IMR-90 (cell line): Measurements from ENCODE around the gene CCN2. TPM values are rescaled to one million over a fixed set of nuclear protein-coding genes. Genes with fewer than 3 reads are reported as not detected.

Source experiments
- ATAC-seq: fragments of 200-7000 bp; cut with Tn5 transposase; 2 replicates; pipeline ENCODE4 v1.9.1; 2020; ENCODE audit warnings: low read depth, mild to moderate bottlenecking, moderate library complexity
- BruUV-seq: library from RNA; stranded (reverse); fragments of 400-500 nt; replicated peaks from 2 replicates; lab custom pipeline; 2021; lab: Mats Ljungman, UMichigan
- CTCF ChIA-PET: fragments of 300-600 bp; formaldehyde crosslinking; extraction: SDS; loops from one replicate; lab custom pipeline; 2021; ENCODE audit warnings: antibody characterized with exemption; lab: Yijun Ruan, JAX
- POLR2A ChIA-PET: fragments of 300-600 bp; sonication (Branson Sonifier 250); formaldehyde crosslinking; loops from one replicate; lab custom pipeline; 2022; ENCODE audit warnings: antibody characterized with exemption; ENCODE audit not compliant: unreplicated experiment; lab: Charles Lee
- DNase-seq: peaks from one replicate; pipeline ENCODE4 v3.0.0; 2013
- H2AFZ ChIP-seq: replicated peaks from 2 replicates; pipeline ENCODE3; 2013; ENCODE audit warnings: low read length, mild to moderate bottlenecking; ENCODE audit not compliant: poor library complexity
- H2AK5ac ChIP-seq: 2 replicates; pipeline ENCODE4 v1.6.1; 2013; ENCODE audit warnings: low read depth, low read length, inconsistent platforms
- H2AK9ac ChIP-seq: replicated peaks from 2 replicates; pipeline ENCODE3; 2013; ENCODE audit warnings: mild to moderate bottlenecking, low read depth, low read length, moderate library complexity; ENCODE audit not compliant: poor library complexity
- H2BK120ac ChIP-seq: 2 replicates; pipeline ENCODE4 v1.6.1; 2013; ENCODE audit warnings: low read depth, low read length, inconsistent platforms
- H2BK15ac ChIP-seq: 3 replicates; pipeline ENCODE4 v1.6.1; 2013; ENCODE audit warnings: low read depth, low read length, inconsistent platforms
- H2BK20ac ChIP-seq: 2 replicates; pipeline ENCODE4 v1.6.1; 2013; ENCODE audit warnings: low read depth, mild to moderate bottlenecking, inconsistent platforms, low read length, moderate library complexity
- H2BK5ac ChIP-seq: 2 replicates; pipeline ENCODE4 v1.6.1; 2013; ENCODE audit warnings: mild to moderate bottlenecking, low read depth, low read length, inconsistent platforms; ENCODE audit not compliant: poor library complexity, severe bottlenecking
- H3K14ac ChIP-seq: replicated peaks from 2 replicates; pipeline ENCODE4 v1.6.1; 2013; ENCODE audit warnings: low read depth, low read length, inconsistent platforms
- H3K18ac ChIP-seq: 2 replicates; pipeline ENCODE4 v1.6.1; 2013; ENCODE audit warnings: low read depth, low read length, control low read depth
- H3K23ac ChIP-seq: 2 replicates; pipeline ENCODE4 v1.6.1; 2013; ENCODE audit warnings: low read depth, low read length, inconsistent platforms
- H3K27ac ChIP-seq: 2 replicates; pipeline ENCODE4 v1.5.1; 2013; ENCODE audit warnings: mild to moderate bottlenecking, control low read depth, low read length; ENCODE audit not compliant: insufficient read depth
- H3K27me3 ChIP-seq: 2 replicates; pipeline ENCODE4 v1.6.1; 2013; ENCODE audit warnings: low read length; ENCODE audit not compliant: control insufficient read depth, insufficient read depth
- H3K36me3 ChIP-seq: 2 replicates; pipeline ENCODE4 v1.6.1; 2013; ENCODE audit warnings: low read length, mixed read lengths; ENCODE audit not compliant: control insufficient read depth, insufficient read depth
- H3K4ac ChIP-seq: 2 replicates; pipeline ENCODE4 v1.6.1; 2013; ENCODE audit warnings: low read depth, low read length, inconsistent platforms
- H3K4me1 ChIP-seq: 2 replicates; pipeline ENCODE4 v1.6.1; 2013; ENCODE audit warnings: low read length, mixed read lengths; ENCODE audit not compliant: control insufficient read depth, insufficient read depth
- H3K4me2 ChIP-seq: 2 replicates; pipeline ENCODE4 v1.6.1; 2013; ENCODE audit warnings: low read depth, mild to moderate bottlenecking, control low read depth, low read length, moderate library complexity
- H3K4me3 ChIP-seq: 2 replicates; pipeline ENCODE4 v1.5.1; 2013; ENCODE audit warnings: low read depth, mild to moderate bottlenecking, control low read depth, low read length, moderate library complexity; ENCODE audit not compliant: insufficient read depth
- H3K56ac ChIP-seq: 2 replicates; pipeline ENCODE4 v1.6.1; 2013; ENCODE audit warnings: low read length, inconsistent platforms; ENCODE audit not compliant: insufficient read depth; ENCODE audit errors: extremely low read depth
- H3K79me1 ChIP-seq, 2 experiments: 2 replicates each; pipeline ENCODE4 v1.6.1; 2013; ENCODE audit warnings: low read length in 2 of 2, inconsistent platforms in 1 of 2, low read depth in 1 of 2
- H3K9ac ChIP-seq: 2 replicates; pipeline ENCODE4 v1.6.1; 2013; ENCODE audit warnings: low read depth, low read length, control low read depth
- H3K9me1 ChIP-seq: 2 replicates; pipeline ENCODE4 v1.6.1; 2013; ENCODE audit warnings: low read length, inconsistent platforms; ENCODE audit not compliant: insufficient read depth
- H3K9me3 ChIP-seq: 2 replicates; pipeline ENCODE4 v1.6.1; 2013; ENCODE audit warnings: low read length; ENCODE audit not compliant: control insufficient read depth, insufficient read depth
- H4K20me1 ChIP-seq: 2 replicates; pipeline ENCODE4 v1.6.1; 2013; ENCODE audit warnings: low read length, inconsistent platforms; ENCODE audit not compliant: insufficient read depth
- H4K5ac ChIP-seq: 2 replicates; pipeline ENCODE4 v1.6.1; 2013; ENCODE audit warnings: mild to moderate bottlenecking, low read depth, low read length, control low read depth
- H4K8ac ChIP-seq, 2 experiments: 2 replicates each; pipeline ENCODE4 v1.6.1; 2013; ENCODE audit warnings: low read depth in 2 of 2, low read length in 2 of 2, control low read depth in 1 of 2, inconsistent platforms in 1 of 2
- H4K91ac ChIP-seq: 2 replicates; pipeline ENCODE4 v1.6.1; 2013; ENCODE audit warnings: low read depth, low read length, inconsistent platforms; ENCODE audit not compliant: insufficient read depth
- CHD1 ChIP-seq: IDR thresholded peaks from 2 replicates; pipeline ENCODE4 v1.6.1; 2012; ENCODE audit warnings: low read depth, low read length, improper control_type of control experiment
- SMC3 ChIP-seq: fragments of 150-350 bp; IDR thresholded peaks from 2 replicates; pipeline ENCODE4 v1.6.1; 2016; ENCODE audit warnings: low read depth, mild to moderate bottlenecking, antibody characterized with exemption, low read length, moderate library complexity
- WGBS, 2 experiments: methylation state at CpG; one replicate each; pipeline versions ENCODE4 v1.1.5 to v1.1.7; 2013; ENCODE audit warnings: missing lambda C conversion rate in 2 of 2; ENCODE audit not compliant: insufficient read length in 1 of 2; ENCODE audit errors: extremely low coverage in 2 of 2; 5-methylcytosine and 5-hydroxymethylcytosine counted together
- dilution Hi-C: fragments of 300-500 bp; cut with HindIII; formaldehyde crosslinking; loops from one replicate; pipeline ENCODE4 v1.14.3; 2018; ENCODE audit warnings: low sequenced_read_pairs; ENCODE audit not compliant: unreplicated experiment
- in situ Hi-C: fragments of 300-500 bp; cut with MboI; formaldehyde crosslinking; loops from 3 replicates; pipeline ENCODE4 v1.14.3; 2019; ENCODE audit warnings: low sequenced_read_pairs, inconsistent platforms, mixed read lengths
- intact Hi-C: fragments of 100-400 bp; cut with micrococcal nuclease; formaldehyde crosslinking; loops from 2 replicates; pipeline ENCODE4 v1.10.0; 2022
- polyA plus RNA-seq, 3 experiments: library from polyadenylated mRNA; depleted of rRNA; stranded (reverse); fragments of >200 nt; gene quantifications; 2 replicates each; pipeline ENCODE4 v1.2.3, GENCODE V29; 2012; ENCODE audit warnings: low replicate concordance in 1 of 3
- total RNA-seq: library from RNA; depleted of rRNA; stranded (reverse); fragments of >200 nt; gene quantifications from 2 replicates; pipeline ENCODE4 v1.2.3, GENCODE V29; 2012
- TF ChIP-seq, protein P1 (sequence below): fragments of 150-350 bp; IDR thresholded peaks from 2 replicates; pipeline ENCODE4 v1.6.1; 2016; ENCODE audit warnings: low read depth, mild to moderate bottlenecking, low read length, moderate library complexity, borderline replicate concordance

The CCN2 gene
- total and polyA plus RNA-seq, 2 of the 4 experiments (the other 2 are of a cell fraction) = 148 to 1,205 TPM

DNA sequence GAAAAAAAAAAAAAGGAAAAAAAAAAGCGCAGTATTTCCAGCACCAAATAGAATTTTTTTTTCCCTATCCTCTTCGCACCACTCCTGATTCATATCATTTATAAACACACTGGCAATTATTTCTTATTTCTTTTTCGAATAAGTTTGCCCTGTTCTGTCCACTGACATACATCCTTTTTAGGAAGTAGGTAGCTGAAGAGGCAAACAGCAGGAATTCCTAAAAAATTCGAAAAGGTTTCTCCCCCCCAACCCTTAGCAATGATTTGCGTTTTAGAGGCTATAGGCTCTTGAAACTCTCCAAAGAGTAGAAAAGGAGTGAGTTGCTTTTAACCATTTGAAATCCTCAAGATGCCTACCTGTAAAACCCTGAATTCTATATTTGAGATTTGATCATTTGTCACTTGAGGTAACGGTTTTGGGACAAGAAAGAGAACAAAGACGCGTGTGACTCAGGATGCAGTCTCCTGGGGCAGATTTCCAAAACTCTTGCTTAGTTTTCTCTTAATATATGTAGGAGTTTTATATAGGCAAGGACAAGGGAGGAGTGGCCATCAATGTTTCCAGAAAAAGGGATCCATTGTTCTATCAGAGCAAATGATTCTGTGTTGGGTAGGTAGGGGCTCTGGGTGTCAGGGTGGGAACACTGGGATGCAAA, 531 bp upstream of the CCN2 start:
- BruUV-seq = no TSS peak
- Histone ChIP-seq H3K14ac (peak overlapping the region; percentile 82), H3K4me2 (peak overlapping the region; percentile 41), H2AK9ac (no peak overlapping the region), H2BK20ac (peak overlapping the region; percentile 94), H3K4ac (peak overlapping the region; percentile 82), H3K36me3 (peaks cover 16% of the 10 kb centered on the region), H4K20me1 (peaks cover 42% of the 10 kb centered on the region), H3K56ac (peak overlapping the region; percentile 79), H3K9me3 (no peaks in the 10 kb centered on the region), H4K5ac (peak overlapping the region; percentile 73), H3K27me3 (no peaks in the 10 kb centered on the region), H4K91ac (peak overlapping the region; percentile 88), H2AK5ac (peak overlapping the region; percentile 85), H3K79me1 (peaks cover 3 to 31% of the 10 kb centered on the region in 2 experiments; a peak in 3 of 4 replicates), H3K4me3 (no peak overlapping the region), H2BK5ac (peak overlapping the region; percentile 56), H3K18ac (peak overlapping the region; percentile 72), H2AFZ (no peak overlapping the region), H2BK120ac (peak overlapping the region; percentile 96), H3K27ac (peak overlapping the region; percentile 61), H3K23ac (peak overlapping the region; percentile 81), H3K4me1 (peaks cover 15% of the 10 kb centered on the region), H3K9me1 (peaks cover 9% of the 10 kb centered on the region), H4K8ac (peak overlapping the region; percentile 52 to 84), H3K9ac (peak overlapping the region; percentile 19), H2BK15ac (peak overlapping the region; percentile 58; the same call in 2 of the 3 replicates)
- WGBS, 2 experiments = 0% methylated on average over 1 of the region's 8 CpGs; no CpG with 5 or more reads in 1 of the 2 experiments
- ChIA-PET CTCF (interaction anchor here (0.6 to 1.6 kb wide), 5 partner anchors 8 to 267 kb away, joined by 3 to 5 read pairs (median 4); no protein-coding TSS in a partner anchor), POLR2A (interaction anchor here (0.5 to 3.1 kb wide), 30 partner anchors 9 to 584 kb away, joined by 3 to 38 read pairs (median 5); no protein-coding TSS in a partner anchor)
- DNase-seq (no peak), ATAC-seq (peak; percentile 0; the same call in 1 of the 2 replicates)
- dilution Hi-C loops = no loop called here
- TF ChIP-seq SMC3 (no peak), CHD1 (no peak)
- TF ChIP-seq, protein P1, sequence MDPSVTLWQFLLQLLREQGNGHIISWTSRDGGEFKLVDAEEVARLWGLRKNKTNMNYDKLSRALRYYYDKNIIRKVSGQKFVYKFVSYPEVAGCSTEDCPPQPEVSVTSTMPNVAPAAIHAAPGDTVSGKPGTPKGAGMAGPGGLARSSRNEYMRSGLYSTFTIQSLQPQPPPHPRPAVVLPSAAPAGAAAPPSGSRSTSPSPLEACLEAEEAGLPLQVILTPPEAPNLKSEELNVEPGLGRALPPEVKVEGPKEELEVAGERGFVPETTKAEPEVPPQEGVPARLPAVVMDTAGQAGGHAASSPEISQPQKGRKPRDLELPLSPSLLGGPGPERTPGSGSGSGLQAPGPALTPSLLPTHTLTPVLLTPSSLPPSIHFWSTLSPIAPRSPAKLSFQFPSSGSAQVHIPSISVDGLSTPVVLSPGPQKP = no peak
- in situ Hi-C loops = loop anchor here (5.0 kb wide), 1 partner anchor 181 kb away; no protein-coding TSS in a partner anchor
- intact Hi-C loops = loop anchor here (1.0 to 2.0 kb wide), 3 partner anchors 109 to 172 kb away; no protein-coding TSS in a partner anchor
